Activated CD4-positive, CD25-positive, alpha-beta regulatory T cell treated with anti-CD3 and anti-CD28 coated beads, Interleukin-2, amount 50 U/mL, for 24 hours (primary cell): ENCODE measurements around the gene IL1R1.
"Not testable (repeated sequence)": the region's sequence is repeated elsewhere in the genome, so short reads cannot be mapped to it uniquely, and the experiment has no call there.

Source experiments
- ATAC-seq, 2 donors: fragments of 150-1000 bp; cut with Tn5 transposase; one replicate each; pipeline ENCODE4 v1.10.0; 2021; ENCODE audit warnings: mild to moderate bottlenecking in 1 of 2, moderate library complexity in 1 of 2

Gene IL1R1

DNA sequence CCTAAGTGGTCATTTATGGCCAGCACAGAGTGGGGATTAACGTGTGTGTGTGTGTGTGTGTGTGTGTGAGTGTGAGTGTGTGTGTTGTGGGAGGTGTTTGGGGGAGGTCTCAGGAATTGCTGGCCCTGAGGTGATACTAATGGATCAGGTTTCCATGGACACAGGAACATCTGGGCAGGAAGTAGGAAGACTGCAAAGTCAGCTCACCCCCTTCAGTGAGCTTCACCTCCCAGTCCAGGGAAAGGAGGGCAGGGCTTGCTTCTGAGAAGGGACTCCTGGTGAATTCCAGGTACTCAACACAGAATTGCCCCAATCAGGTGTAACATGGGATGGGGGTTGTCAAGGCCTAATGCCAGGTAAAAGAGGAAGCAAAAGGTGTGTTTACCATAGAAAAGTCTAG, 30.3 kb upstream of the IL1R1 start:
- no peak for ATAC-seq

DNA sequence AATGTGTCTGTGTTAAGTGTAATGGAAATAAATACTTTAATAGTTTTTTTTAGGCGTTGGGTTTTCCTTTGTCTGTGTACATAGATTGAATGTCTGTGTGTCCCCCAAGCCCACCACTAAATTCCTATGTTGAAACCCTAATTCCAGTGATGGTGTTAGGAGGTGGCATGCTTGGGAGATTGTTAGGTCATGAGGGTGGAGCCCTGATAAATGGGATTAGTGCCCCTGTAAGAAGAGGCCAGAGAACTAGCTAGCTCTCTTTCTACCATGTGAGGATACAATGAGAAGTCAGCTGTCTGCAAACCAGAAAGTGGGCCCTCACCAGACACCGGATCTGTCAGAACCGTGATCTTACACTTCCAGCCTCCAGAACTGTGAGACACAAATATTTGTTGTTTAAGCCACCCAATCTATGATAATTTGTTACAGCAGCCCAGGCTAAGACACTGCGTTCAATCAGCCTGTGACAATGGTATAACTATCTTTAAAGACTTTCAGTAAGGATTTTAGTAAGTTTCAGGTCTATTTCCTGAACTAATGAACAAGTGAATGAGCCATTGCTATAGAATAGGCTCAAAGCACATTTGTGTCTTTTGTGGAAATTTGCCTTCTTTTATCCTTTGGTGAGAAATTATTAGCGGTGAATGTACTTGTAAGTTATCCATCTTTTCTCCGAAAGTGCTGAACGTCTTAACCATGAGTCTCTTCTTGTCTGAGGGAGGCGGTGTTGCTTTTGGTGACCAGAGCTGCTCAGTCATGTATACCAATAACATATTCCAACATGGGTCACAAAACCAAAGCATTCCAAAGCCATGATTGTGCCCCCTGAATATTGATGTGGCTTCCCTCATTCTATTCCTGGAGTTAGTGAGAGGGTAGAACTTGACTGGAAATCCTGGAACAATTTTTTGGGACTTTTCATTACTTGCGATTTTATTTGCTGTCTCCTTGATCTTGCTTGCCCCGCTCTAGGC, 29.6 kb upstream of the IL1R1 start:
- peak in 1 of 2 donors; percentile 9 for ATAC-seq

DNA sequence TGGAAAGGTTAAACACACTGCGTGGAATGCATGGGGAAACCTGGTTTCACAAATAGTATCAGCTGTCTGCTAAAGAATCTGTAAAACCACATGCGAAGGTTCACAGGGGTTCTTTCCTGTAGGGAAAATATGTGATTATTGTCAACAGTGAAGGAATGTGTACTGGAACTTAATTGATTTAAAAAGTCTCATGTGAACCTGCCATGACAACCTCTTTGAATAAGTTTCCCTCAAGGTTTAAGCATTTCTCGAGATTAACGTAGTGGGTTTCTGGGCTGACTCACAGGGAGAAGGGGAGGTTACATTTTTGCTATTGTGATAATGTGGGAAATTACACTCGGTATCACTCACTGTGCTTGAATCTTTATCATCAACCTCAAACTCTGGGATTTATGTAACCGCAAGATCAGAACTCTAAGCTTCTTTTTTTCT, 28.2 kb upstream of the IL1R1 start:
- peak; percentile 63 to 73 for ATAC-seq

DNA sequence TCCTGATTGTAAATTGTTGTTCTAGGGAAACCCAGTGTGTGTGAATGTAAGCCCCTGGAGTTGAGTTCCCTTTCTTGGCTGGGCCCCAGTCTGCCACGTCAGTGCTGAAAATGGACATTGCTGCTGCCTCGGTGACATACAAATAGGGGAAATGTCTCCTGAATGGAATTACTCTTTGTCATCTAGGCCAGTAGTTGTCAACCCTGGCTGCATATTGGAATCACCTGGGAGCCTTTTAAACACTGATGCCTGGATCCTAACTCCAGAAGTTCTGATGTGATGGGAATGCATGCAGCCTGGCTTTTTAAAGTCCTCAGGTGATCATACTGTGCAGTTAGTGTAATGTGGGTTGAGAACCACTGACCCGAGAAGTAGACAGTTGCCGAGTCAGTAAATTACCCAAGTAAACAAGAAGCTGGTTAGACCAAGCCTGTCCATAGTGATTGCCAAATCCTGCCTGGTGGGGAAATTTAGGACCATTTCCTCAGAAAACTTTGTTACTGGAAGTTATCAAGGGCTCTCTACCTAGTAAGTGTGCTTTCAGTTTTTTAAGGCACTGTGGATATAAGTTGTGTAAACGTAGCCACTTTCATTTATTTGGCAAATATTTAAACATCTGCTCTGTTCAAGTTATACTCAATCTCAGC, 27.6 kb upstream of the IL1R1 start:
- peak in 1 of 2 donors; percentile 1 for ATAC-seq

DNA sequence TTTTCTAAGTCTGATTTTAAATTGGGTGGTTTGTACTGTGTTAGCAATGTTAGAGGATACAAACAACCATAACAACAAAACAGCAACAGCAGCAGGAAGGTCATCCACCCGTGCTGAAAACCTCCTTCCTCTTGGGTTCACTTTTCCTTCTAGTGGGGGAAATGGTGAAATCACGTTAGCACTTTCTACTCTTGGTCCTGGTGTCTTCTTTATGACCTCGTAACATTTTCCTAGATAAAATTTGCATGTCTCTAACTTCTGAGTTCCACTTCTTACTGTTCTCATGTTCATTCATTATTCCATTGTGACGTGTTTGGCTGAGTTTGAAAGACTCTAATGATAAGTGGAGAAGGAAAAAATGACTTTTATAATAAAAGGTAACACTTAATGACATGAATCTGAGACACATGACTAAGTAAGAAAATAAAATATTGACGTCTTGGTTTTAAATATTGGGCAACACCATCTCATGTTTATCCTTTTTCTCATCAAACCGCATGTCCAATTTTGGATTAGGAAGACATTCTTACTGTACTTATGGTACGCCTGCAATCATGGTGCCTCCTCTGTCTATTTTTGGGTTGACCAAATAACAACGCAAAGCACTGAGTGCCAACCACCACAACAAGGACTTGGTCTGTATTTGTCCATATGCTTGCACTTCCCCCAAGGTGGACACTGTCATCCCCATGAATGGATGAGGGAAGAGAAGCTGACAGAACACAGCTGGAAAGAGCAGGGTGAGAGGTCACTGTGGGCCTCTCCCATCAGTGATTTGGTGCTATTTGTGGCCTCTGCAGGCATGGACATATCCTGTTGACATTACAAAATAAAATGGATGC, 25.7 kb upstream of the IL1R1 start:
- peak; percentile 50 to 56 for ATAC-seq

DNA sequence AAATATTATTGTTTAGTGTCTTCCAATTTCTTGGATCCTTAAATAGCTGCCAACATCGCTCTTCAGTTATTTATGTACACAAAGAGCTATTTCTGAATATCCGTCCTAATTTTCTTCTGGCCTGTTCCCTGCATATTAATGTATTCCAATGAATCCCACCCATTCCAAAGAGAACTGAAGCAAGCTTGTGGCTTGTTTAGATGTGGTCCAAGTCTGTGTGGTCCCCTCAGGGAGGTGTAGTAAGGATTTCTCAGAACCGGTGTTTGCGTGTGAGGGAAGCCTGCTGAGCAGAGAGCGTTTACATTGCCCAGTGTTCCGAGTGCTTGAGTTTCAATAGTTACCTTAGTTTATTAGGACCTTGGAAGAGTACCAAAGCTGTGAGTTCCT, 25.1 kb upstream of the IL1R1 start:
- ATAC-seq: no peak

DNA sequence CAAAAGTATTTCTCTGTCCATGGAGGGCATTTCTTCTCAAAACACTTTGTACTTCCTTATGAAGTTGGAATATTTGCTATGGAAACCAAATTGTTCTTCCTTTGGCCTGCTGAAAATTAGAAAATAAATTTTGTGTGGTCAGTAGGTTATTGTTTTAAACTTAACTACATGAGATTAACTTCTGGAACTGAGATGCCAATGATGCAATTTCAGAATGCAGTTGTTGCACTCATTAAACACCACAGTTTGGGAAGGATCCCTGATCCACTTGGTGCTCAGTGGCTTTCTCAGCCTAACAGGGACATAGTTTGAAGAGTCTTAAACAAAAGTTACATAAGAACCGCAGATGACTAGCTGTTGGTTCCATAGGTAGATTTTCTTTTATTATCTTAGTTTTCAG, 23.3 kb upstream of the IL1R1 start:
- no peak for ATAC-seq

DNA sequence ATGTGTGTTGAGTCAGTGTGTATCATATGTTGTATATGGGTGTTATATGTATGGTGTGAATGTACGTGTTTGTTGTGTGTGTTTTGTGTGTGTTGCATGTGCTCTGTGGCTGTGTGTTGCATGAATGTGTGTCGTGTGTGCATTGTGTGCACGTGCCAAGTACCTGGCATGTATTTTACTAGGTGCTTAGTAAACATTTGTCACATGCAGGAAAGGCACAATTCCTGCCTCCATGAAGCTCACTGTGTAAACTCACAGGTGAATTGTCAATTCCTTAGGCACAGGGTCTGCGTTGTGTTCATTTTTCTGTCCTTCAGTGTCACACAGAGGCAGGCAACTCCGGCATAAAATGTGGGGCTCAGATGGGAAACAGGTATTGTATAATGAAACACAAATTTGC, 22.3 kb upstream of the IL1R1 start:
- peak; percentile 16 to 33 for ATAC-seq

DNA sequence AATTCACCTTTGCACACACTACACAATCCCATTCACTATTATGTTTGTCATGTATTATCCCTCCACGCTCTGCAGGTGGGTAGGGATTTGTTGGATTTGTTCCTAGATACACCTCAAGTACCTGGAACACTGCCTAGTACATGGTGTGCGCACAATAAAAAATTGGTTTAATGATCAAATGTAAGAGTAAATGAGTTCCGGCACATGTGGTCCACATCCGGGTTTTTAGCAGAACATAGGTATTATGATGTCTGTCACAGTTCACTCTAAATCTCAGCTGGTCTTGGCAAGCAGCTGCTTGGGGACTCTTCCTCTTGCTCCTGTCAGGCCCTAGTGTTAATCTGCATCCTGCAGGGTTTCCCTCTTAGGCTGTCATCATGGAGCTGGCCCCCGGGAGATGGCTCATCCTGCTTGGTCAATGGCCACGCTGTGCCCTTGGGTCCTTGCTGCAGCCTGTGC, 21.8 kb upstream of the IL1R1 start:
- no peak for ATAC-seq

DNA sequence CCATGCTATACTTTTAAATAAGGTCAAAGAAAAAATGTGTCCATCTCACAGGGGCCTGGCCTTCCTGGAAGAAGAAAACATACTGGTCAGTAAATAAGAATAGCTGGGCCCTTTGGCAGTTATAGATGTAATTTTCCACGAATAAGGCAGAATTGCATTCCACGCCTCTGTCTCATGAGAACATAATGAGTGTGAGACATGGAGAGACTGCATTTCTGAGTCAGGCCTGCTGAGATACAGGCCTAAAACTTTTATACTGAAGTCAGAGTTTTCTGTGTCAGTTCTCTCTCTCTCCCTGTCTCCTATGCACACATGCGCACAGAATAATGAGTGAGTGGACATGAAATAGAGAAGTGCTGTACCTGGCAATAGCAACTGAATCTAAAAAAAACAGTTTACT, 20.4 kb upstream of the IL1R1 start:
- no peak for ATAC-seq

DNA sequence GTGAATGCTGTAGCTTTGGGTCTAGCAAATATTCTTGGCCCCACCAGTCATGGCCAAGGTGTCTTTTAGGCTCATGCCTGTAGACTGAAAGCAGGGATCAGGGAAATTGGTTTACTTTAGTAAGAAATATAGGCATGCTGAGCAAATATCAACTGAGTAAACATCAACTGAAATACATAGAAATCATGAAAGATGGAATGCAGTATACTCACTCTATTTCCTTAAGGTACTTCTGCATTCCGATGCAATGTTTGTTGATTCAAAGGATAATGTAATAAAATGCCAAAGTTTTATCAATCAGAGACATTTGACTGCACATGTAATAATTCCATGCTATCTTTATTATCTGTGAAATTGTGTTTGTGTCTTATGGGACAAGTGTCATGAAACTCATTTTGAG, 19.6 kb upstream of the IL1R1 start:
- no peak for ATAC-seq

DNA sequence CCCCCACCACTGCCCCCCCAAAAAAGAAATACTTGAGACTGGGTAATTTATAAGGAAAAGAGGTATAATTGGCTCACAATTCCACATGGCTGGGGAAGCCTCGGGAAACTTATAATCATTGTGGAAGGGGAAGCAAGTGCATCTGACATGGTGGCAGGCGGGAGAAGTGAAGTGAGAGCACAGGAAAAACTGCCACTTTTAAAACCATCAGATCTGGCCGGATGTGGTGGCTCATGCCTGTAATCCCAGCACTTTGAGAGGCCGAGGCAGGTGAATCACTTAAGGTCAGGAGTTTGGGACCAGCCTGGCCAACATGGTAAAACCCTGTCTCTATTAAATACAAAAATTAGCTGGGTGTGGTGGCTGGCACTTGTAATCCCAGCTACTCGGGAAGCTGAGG, 18.1 kb upstream of the IL1R1 start:
- not testable (repeated sequence) for ATAC-seq

DNA sequence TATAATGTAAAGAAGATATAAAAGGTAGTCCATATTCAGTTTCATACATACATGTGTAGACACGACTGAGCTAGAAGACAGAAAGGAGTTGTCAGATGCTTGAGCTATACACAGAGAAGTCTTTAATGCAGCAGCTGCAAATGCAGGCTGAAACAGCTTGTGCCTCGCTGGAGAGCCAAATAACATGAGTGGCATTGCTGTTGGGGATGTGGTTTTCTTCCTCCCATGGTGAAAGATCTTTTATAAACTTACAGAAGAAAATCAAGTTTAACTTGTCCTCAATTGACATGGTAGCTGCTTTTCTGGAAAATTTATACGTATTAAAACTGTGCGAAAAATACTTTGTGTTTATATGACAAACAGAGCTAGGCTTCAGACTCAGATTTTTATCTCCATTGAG, 16.4 kb upstream of the IL1R1 start:
- no peak for ATAC-seq

DNA sequence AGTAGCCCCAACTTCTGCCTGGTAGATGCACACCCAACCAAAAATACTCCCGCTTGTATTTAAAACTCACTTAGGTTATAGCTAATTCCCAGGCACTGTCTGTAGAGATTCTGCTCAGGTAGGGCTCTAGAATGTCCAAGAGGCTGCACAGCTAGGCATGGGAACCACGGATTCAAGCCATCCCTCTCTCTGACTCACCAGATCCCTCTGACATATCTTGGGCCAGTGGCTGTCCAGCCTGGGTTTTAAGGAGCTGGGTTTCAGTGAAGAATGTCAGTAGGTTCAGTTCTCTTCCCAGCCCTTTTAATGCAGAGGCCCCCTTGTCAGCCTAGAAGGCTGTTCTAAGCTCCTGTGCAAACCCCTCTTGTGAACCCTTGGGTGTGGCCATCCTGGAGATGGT, 15.9 kb upstream of the IL1R1 start:
- ATAC-seq: no peak

DNA sequence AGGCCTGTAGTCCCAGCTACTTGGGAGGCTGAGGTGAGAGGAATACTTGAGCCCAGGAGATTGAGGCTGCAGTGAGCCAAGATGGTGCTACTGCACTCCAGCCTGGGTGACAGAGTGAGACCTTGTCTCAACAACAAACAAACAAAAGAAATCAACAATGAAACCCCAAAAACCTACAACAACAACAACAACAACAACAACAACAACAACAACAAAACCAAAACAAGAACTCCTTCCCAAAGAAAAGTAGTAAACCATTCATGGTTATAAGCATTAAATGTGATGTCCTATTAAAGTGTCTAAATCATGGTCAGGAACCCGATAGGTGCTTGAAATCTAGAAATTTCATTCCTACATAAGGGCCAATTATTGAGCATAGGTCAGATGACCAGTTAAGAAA, 13.5 kb upstream of the IL1R1 start:
- ATAC-seq: no peak

DNA sequence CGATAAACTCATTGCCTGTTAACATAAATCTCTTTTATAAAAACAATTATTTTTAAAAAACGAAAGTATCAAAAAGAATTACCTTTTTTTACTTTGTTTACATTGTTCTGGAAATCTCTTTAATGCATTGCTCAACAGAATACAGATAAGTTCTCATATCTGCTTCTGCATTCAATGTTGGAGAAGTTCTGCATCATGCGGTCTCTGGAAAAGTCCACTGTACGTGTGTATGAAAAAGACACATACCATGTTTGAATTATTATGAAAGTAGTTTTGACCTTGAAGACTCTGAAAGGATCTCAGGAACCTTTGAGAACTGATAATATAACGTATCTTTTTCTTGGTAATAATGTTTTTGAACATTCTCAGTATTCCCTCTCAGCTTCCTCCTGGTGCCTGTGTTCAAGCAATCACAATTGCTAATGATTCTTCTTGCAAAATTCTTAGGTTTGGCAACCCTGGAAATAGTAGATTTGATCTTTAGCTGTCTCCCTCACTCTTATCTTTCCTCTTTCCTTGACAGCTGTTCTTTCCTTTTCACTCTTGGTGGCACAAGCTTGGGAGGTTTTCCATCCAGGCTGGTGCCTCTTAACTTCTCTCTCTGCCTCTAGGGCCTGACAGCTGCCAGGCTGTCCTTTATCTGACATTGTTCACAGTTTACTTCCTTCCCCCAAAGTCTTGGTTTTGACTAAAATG, 12.4 kb upstream of the IL1R1 start:
- no peak for ATAC-seq

DNA sequence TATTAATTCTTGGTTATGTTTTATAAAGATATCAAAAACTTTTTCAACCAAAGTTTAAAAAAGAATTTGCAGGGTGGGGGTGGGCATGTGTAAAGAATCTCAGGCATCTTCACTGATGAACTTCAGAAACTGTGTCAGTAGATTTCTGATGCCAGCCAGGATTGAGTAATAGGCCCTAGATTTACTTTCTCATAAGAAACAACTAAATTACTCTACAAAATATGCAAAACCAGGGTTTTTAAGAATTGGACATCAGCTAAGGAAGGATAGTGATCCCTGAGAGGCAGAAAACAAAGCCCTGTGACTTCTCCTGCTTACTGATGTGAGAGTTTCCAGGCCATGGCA, 11.9 kb upstream of the IL1R1 start:
- ATAC-seq: no peak

DNA sequence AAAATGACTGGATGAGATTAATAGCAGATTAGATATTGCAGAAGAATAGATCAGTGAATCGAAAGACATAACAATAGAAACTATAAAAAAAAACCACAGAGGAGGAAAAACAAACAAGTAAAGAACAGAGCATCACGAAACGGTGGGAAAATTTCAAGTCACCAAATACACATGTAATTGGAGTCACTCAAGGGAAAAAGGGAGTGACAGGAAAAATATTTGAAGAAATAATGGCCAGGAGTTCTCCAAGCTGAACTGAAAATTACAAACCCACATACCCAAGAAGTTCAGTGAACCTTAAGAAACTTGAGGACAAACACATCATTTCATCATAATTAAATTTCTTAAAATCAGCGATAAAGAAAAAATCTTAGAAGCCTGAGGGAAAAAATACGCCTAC, 11.0 kb upstream of the IL1R1 start:
- ATAC-seq: no peak

DNA sequence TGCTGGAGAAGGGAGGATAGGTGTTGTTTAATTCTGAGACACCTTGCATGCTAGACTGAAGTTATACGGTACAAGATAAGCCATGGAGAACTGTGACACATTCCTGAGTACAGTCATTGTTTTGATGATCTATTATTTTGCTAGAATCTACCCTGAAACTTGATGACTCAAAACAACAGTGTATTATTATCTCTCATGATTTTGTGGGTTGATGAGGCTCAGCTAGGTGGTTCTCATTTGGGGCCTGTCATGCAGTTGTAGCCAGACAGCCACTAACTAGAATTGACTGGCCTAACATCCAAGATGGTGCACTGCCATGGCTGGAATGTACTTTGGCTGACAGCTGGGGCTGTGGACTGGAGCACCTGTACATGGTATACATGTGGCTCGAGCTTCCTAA, 5.4 kb upstream of the IL1R1 start:
- ATAC-seq: peak; percentile 88 to 91

DNA sequence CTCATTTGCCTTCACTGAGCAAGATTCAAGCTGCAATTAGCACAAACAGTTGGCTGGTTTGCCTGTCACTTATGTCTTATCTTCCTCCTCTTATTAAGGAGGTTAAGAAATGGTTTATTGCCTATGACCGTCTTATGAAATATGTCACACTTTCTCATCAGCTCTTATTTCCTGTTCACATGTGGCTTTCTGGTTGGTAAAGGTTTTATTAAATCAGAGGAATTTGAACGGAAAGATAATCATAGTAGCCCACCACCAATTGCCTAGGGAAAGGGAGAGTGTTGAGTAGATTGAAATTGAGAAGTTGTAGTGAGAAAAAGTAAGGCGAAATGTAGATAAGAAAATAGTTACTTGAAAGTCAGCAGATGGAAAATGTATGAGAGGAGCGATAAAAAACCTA, 4.2 kb upstream of the IL1R1 start:
- ATAC-seq: peak; percentile 13 to 21

DNA sequence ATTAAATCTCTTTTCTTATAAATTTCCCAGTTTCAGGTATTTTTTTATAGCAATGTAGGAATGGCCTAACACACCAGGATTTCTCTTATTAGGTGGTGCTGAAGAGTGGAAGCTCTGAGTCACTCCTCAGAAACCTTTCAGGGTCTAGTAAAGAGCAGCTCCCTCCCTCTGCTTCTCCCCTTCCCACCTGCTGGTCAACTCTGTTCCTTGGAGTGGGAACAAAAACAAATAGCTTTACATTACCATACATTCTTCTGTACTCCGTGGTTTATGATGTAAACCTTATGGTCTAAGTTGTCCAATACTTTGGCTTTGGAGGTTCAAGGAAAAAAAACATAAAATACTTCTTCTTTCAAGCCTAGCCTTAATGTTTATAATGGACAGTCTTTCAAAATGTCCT, 2.7 kb upstream of the IL1R1 start:
- no peak for ATAC-seq

DNA sequence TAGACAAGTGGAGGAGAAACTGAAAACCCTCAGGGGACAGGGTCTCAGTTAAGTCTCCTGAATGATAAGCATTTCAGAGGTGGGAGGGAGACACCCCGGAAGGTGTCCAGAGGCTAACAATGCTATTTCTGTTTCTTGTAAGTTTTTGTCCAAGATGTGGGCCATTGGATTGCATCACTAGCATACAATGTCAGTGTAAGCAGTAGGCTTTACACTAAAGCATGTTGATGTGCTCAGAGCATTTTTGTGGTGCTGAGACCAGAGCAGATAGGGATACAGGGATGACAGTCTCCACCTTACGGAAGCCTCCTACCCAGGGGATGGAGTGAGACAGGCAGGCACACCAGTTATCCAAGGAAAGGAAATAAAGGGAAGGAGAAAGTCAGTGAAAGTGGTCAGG, 2.2 kb upstream of the IL1R1 start:
- no peak for ATAC-seq
